Loucy (cell line): ENCODE results near the gene VWA5B1.

Source experiments
- H2AFZ ChIP-seq: fragments of 200-600 bp; sonication (generic); 2 replicates; pipeline ENCODE4 v1.6.0; 2016; ENCODE audit warnings: antibody characterized with exemption, mild to moderate bottlenecking, low read length, moderate library complexity
- H3F3A ChIP-seq: fragments of 200-600 bp; 2 replicates; pipeline ENCODE4 v1.6.0; 2016; ENCODE audit warnings: antibody characterized with exemption, low read depth, mild to moderate bottlenecking
- H3K27me3 ChIP-seq: fragments of 200-600 bp; sonication (generic); 2 replicates; pipeline ENCODE4 v1.6.1; 2014; ENCODE audit warnings: low read length, mild to moderate bottlenecking; ENCODE audit not compliant: insufficient read depth, poor library complexity, severe bottlenecking
- H3K36me3 ChIP-seq: fragments of 200-600 bp; sonication (generic); 2 replicates; pipeline ENCODE4 v1.6.1; 2016; ENCODE audit warnings: low read length; ENCODE audit not compliant: insufficient read depth
- H3K4me1 ChIP-seq: fragments of 200-600 bp; sonication (generic); 2 replicates; pipeline ENCODE4 v1.5.1; 2014; ENCODE audit warnings: low read length, mild to moderate bottlenecking; ENCODE audit not compliant: insufficient read depth, poor library complexity, severe bottlenecking
- H3K4me2 ChIP-seq: fragments of 200-600 bp; sonication (generic); 2 replicates; pipeline ENCODE4 v1.6.0; 2014; ENCODE audit warnings: antibody characterized with exemption, low read length, low read depth, mild to moderate bottlenecking; ENCODE audit not compliant: poor library complexity, severe bottlenecking
- H3K4me3 ChIP-seq: fragments of 200-600 bp; sonication (generic); 2 replicates; pipeline ENCODE4 v1.5.1; 2014; ENCODE audit warnings: low read length, mild to moderate bottlenecking, mixed read lengths; ENCODE audit not compliant: poor library complexity, severe bottlenecking
- H3K79me2 ChIP-seq: fragments of 200-600 bp; sonication (generic); 2 replicates; pipeline ENCODE4 v1.6.1; 2014; ENCODE audit warnings: low read length; ENCODE audit not compliant: insufficient read depth
- H3K9ac ChIP-seq: fragments of 200-600 bp; sonication (generic); 2 replicates; pipeline ENCODE4 v1.6.0; 2014; ENCODE audit warnings: mild to moderate bottlenecking, low read depth, low read length, moderate library complexity; ENCODE audit not compliant: poor library complexity, severe bottlenecking
- H3K9me2 ChIP-seq: fragments of 200-600 bp; sonication (generic); replicated peaks from 2 replicates; pipeline ENCODE4 v1.6.1; 2016; ENCODE audit warnings: low read depth, low read length, mixed read lengths
- H3K9me3 ChIP-seq: fragments of 200-600 bp; sonication (generic); 2 replicates; pipeline ENCODE4 v1.6.1; 2014; ENCODE audit warnings: mild to moderate bottlenecking, antibody characterized with exemption, low read length, low read depth; ENCODE audit not compliant: insufficient read depth
- H4K20me1 ChIP-seq: fragments of 200-600 bp; sonication (generic); 2 replicates; pipeline ENCODE4 v1.6.0; 2014; ENCODE audit warnings: antibody characterized with exemption, low read length, mild to moderate bottlenecking; ENCODE audit not compliant: insufficient read depth, poor library complexity, severe bottlenecking
- EZH2phosphoT487 ChIP-seq: fragments of 200-600 bp; IDR thresholded peaks from 2 replicates; pipeline ENCODE4 v1.6.1; 2018; ENCODE audit warnings: antibody characterized with exemption, mild to moderate bottlenecking, moderate library complexity, borderline replicate concordance
- TF ChIP-seq, protein P1 (sequence below): fragments of 200-600 bp; sonication (generic); conservative IDR thresholded peaks from 2 replicates; pipeline ENCODE4 v1.5.1; 2014; ENCODE audit warnings: mild to moderate bottlenecking, antibody characterized with exemption, low read length

The VWA5B1 gene

DNA sequence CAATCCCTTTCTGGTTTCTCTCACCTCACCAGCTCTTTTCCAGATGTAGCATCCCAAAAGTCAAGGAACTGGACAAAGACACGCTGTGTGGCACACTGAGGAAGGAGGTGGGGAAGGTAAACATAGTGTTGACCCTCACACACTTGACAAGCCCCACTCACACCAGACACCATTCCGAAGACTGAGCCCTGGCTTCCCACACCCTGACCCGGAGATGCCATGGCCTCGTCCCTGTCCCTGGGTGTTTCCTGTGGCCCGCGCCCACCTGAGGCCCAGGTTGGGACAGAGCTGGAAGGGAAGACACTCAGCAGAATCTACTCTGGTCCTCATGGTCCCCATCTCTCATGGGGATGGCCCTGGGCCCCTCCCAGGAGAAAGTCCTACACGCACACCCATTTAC is 16.4 kb downstream of the VWA5B1 start:
- no peaks in the 10 kb centered on the region for H3K9me3 ChIP-seq
- H3K27me3 ChIP-seq = no peaks in the 10 kb centered on the region
- no peak for TF ChIP-seq EZH2phosphoT487
- TF ChIP-seq, protein P1, sequence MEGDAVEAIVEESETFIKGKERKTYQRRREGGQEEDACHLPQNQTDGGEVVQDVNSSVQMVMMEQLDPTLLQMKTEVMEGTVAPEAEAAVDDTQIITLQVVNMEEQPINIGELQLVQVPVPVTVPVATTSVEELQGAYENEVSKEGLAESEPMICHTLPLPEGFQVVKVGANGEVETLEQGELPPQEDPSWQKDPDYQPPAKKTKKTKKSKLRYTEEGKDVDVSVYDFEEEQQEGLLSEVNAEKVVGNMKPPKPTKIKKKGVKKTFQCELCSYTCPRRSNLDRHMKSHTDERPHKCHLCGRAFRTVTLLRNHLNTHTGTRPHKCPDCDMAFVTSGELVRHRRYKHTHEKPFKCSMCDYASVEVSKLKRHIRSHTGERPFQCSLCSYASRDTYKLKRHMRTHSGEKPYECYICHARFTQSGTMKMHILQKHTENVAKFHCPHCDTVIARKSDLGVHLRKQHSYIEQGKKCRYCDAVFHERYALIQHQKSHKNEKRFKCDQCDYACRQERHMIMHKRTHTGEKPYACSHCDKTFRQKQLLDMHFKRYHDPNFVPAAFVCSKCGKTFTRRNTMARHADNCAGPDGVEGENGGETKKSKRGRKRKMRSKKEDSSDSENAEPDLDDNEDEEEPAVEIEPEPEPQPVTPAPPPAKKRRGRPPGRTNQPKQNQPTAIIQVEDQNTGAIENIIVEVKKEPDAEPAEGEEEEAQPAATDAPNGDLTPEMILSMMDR = no peak

DNA sequence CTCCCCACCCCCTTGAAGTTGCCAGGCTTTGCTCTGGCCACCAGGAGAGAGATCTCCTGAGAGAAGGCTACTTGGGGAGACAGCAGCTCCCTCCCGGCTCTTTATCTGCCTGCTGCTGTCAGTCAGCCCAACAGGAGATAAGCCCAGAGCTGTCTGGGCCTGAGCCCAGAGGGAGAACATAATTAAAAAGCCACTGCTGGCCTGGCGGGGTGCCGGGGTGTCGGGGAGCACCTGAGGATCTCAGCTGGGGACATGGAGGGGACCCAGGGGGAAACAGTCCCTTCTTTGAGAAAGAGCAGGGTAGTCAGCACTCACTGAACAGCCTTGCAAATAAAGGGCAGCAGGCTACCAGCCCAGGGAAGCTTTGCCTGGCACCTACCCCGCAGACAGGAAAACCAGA is 17.9 kb downstream of the VWA5B1 start:
- Histone ChIP-seq H3K9ac (no peak overlapping the region), H3K9me2 (no peaks in the 10 kb centered on the region), H3K4me1 (no peaks in the 10 kb centered on the region), H4K20me1 (no peaks in the 10 kb centered on the region), H3K9me3 (no peaks in the 10 kb centered on the region), H3K4me2 (no peak overlapping the region), H3K4me3 (no peak overlapping the region), H3K36me3 (no peaks in the 10 kb centered on the region), H3K27me3 (no peaks in the 10 kb centered on the region), H3K79me2 (no peaks in the 10 kb centered on the region), H3F3A (no peaks in the 10 kb centered on the region), H2AFZ (no peak overlapping the region)
- TF ChIP-seq, protein P1 = no peak
- no peak for TF ChIP-seq EZH2phosphoT487

More for the DNA sequence above, 16.4 kb downstream of the VWA5B1 start:
- Histone ChIP-seq H3K4me2 (no peak overlapping the region), H3K9ac (no peak overlapping the region), H3K79me2 (no peaks in the 10 kb centered on the region), H3K9me2 (no peaks in the 10 kb centered on the region), H3K4me1 (no peaks in the 10 kb centered on the region), H2AFZ (no peak overlapping the region), H3F3A (no peaks in the 10 kb centered on the region), H4K20me1 (no peaks in the 10 kb centered on the region), H3K36me3 (no peaks in the 10 kb centered on the region), H3K4me3 (no peak overlapping the region)

DNA sequence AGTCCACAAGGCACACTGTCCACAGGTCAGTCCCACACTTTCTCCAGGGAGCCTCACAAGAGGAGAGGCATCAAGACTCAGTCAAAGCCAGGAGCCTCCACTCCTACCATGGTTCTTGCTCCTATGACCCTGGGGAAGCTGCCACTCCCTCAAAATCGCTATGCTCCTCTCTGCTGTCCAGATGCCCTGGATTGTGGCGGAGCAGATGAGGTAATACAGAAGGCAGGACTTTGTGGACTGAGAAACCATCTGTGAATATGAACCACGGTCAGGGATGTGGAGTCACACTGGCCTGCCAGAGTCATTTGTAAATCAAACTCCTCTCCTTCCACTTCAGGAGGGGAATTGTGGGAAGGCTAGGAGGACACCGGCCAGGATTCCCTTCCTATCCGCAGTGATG is 20.6 kb downstream of the VWA5B1 start:
- Histone ChIP-seq H3K79me2 (no peaks in the 10 kb centered on the region), H2AFZ (no peak overlapping the region), H3K4me3 (no peak overlapping the region), H3K27me3 (no peaks in the 10 kb centered on the region), H3K36me3 (no peaks in the 10 kb centered on the region), H3K4me1 (no peaks in the 10 kb centered on the region), H3F3A (no peaks in the 10 kb centered on the region), H3K9me2 (no peaks in the 10 kb centered on the region), H4K20me1 (no peaks in the 10 kb centered on the region), H3K9me3 (no peaks in the 10 kb centered on the region), H3K9ac (no peak overlapping the region), H3K4me2 (no peak overlapping the region)
- TF ChIP-seq, protein P1 = no peak
- TF ChIP-seq EZH2phosphoT487 = no peak
